ENCODE results near the gene KDM7A. TPM values are rescaled to one million over a fixed set of nuclear protein-coding genes. Genes with fewer than 3 reads are reported as not detected.

KDM7A gene
- total RNA-seq, 1 experiment from 2014 or later = 12.2 TPM

DNA sequence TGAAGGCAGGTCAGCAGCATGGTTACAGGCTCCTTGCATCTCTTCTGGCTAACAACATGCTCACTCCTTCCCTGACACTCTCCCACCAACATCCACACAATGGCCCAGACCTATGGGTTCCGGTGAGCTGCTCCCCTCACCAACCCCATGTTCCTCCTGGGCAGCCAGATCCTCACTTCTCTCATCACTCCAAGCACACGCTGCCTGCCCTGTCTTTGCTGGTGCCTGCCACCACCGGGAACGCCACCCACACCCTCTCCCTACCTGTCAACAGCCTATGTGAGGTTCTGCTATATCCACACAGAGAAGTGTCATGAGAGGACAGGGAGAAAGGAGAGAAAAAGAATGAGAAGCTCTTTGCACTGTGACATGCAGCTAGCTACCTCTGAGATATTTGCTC lies 128.6 kb downstream of the KDM7A start:
- H3K36me3 Mint-ChIP-seq = no peaks in the 10 kb centered on the region
- ATAC-seq = no peak
- H3K4me3 Mint-ChIP-seq = no peak overlapping the region
- H3K27ac Mint-ChIP-seq = no peak overlapping the region
- no peak for DNase-seq (ENCODE audit: low spot score)
- ChIA-PET POLR2A (no interaction called here), CTCF (no interaction called here)
- TF ChIP-seq PRDM15 (CRISPR knock-in tag; IDR thresholded peaks at IDR 0.05) = no peak
- TF ChIP-seq FOXJ3 (CRISPR knock-in tag; IDR thresholded peaks at IDR 0.05; ENCODE audit: borderline replicate concordance) = no peak
- no peak for TF ChIP-seq ZNF532 (CRISPR knock-in tag; IDR thresholded peaks at IDR 0.05; ENCODE audit: borderline replicate concordance)
- TF ChIP-seq ZNF416 (CRISPR knock-in tag; IDR thresholded peaks at IDR 0.05) = no peak
- no peaks in the 10 kb centered on the region for H3K27me3 Mint-ChIP-seq (ENCODE audit: low read depth)
- H3K4me1 Mint-ChIP-seq = no peaks in the 10 kb centered on the region
- H3K9me3 Mint-ChIP-seq = no peaks in the 10 kb centered on the region

- Mint-ChIP-seq H3K4me1 (no peaks in the 10 kb centered on the region), H3K27me3 (ENCODE audit: low read depth) (no peaks in the 10 kb centered on the region), H3K27ac (no peak overlapping the region), H3K4me3 (no peak overlapping the region), H3K36me3 (no peaks in the 10 kb centered on the region), H3K9me3 (no peaks in the 10 kb centered on the region)
- ChIA-PET POLR2A (no interaction called here), CTCF (no interaction called here)
- DNase-seq (ENCODE audit: low spot score) = no peak
- no peak for ATAC-seq
- TF ChIP-seq USF1 (CRISPR knock-in tag; IDR thresholded peaks at IDR 0.05) = no peak
- no peak for TF ChIP-seq ZNF396 (CRISPR knock-in tag; IDR thresholded peaks at IDR 0.05; ENCODE audit: borderline replicate concordance)
- no peak for TF ChIP-seq ZNF416 (CRISPR knock-in tag; IDR thresholded peaks at IDR 0.05)
- TF ChIP-seq ZNF532 (CRISPR knock-in tag; IDR thresholded peaks at IDR 0.05; ENCODE audit: borderline replicate concordance) = no peak
- TF ChIP-seq HMGXB4 (CRISPR knock-in tag; IDR thresholded peaks at IDR 0.05) = no peak
- no peak for TF ChIP-seq GTF2I (CRISPR knock-in tag; conservative IDR thresholded peaks at IDR 0.05)
- no peak for TF ChIP-seq FOXJ3 (CRISPR knock-in tag; IDR thresholded peaks at IDR 0.05; ENCODE audit: borderline replicate concordance)
- TF ChIP-seq, protein P1, sequence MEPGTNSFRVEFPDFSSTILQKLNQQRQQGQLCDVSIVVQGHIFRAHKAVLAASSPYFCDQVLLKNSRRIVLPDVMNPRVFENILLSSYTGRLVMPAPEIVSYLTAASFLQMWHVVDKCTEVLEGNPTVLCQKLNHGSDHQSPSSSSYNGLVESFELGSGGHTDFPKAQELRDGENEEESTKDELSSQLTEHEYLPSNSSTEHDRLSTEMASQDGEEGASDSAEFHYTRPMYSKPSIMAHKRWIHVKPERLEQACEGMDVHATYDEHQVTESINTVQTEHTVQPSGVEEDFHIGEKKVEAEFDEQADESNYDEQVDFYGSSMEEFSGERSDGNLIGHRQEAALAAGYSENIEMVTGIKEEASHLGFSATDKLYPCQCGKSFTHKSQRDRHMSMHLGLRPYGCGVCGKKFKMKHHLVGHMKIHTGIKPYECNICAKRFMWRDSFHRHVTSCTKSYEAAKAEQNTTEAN (CRISPR knock-in tag; IDR thresholded peaks at IDR 0.05) = no peak
- TF ChIP-seq, protein P2, sequence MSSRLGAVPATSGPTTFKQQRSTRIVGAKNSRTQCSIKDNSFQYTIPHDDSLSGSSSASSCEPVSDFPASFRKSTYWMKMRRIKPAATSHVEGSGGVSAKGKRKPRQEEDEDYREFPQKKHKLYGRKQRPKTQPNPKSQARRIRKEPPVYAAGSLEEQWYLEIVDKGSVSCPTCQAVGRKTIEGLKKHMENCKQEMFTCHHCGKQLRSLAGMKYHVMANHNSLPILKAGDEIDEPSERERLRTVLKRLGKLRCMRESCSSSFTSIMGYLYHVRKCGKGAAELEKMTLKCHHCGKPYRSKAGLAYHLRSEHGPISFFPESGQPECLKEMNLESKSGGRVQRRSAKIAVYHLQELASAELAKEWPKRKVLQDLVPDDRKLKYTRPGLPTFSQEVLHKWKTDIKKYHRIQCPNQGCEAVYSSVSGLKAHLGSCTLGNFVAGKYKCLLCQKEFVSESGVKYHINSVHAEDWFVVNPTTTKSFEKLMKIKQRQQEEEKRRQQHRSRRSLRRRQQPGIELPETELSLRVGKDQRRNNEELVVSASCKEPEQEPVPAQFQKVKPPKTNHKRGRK (CRISPR knock-in tag; IDR thresholded peaks at IDR 0.05; ENCODE audit: borderline replicate concordance) = no peak
- no peak for TF ChIP-seq ZNF317 (CRISPR knock-in tag; IDR thresholded peaks at IDR 0.05; ENCODE audit: borderline replicate concordance, low read depth)
- TF ChIP-seq, protein P3, sequence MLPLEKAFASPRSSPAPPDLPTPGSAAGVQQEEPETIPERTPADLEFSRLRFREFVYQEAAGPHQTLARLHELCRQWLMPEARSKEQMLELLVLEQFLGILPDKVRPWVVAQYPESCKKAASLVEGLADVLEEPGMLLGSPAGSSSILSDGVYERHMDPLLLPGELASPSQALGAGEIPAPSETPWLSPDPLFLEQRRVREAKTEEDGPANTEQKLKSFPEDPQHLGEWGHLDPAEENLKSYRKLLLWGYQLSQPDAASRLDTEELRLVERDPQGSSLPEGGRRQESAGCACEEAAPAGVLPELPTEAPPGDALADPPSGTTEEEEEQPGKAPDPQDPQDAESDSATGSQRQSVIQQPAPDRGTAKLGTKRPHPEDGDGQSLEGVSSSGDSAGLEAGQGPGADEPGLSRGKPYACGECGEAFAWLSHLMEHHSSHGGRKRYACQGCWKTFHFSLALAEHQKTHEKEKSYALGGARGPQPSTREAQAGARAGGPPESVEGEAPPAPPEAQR (CRISPR knock-in tag; IDR thresholded peaks at IDR 0.05) = no peak
- no peak for TF ChIP-seq RORB (CRISPR knock-in tag; IDR thresholded peaks at IDR 0.05)
Observed at GRCh38 chr7:140047197-140047596, 129.6 kb downstream of the KDM7A start.
